GM21515 (cell line): ENCODE data around the gene CCL15.
"Not testable (repeated sequence)": the region's sequence is repeated elsewhere in the genome, so short reads cannot be mapped to it uniquely, and the experiment has no call there.

ENCODE experiments used
- ATAC-seq: cut with Tn5 transposase; IDR thresholded peaks from one replicate; pipeline ENCODE4 v1.9.1; 2021; ENCODE audit not compliant: unreplicated experiment

Gene CCL15

GRCh38 chr17:35995346-35995745 is 6.0 kb downstream of the CCL15 start:
- not testable (repeated sequence) for ATAC-seq

DNA sequence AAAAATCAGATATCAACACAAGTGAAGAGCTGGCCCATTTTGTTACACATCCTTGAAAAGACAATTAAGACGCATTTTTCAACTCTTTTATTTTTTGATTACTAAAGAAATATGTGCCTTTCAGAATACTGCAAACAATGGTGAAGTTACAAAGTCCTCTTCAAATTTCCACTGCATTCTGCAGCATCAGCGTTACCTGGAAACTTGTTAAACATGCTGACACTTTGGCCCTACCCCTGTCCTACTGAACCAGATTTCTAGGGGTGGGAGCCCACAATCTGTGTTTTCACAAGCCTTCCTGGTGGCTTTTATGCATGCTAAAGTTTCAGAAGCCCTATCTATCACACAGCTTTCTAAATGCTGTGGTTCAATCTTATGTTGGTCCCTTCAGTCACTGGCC is 10.3 kb downstream of the CCL15 start:
- ATAC-seq = no peak

DNA sequence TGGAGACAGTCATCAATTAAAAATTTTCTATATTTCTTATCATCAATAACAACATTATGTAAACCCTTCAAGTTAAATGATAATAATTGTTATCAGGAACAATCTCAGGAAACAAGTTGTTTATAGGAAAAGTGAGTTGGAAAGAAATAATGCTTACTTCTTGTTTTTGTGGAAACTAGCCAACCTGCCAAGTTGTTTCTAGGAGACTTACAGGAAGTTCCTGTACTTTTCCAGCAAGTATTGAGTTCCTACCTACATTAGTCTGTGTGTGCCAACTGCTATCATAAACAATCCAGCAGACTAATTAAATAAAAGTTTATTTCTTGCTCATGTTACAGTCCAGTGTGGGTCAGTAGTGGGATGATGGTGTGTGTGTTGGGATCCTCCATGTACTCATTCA is 13.2 kb downstream of the CCL15 start:
- no peak for ATAC-seq

DNA sequence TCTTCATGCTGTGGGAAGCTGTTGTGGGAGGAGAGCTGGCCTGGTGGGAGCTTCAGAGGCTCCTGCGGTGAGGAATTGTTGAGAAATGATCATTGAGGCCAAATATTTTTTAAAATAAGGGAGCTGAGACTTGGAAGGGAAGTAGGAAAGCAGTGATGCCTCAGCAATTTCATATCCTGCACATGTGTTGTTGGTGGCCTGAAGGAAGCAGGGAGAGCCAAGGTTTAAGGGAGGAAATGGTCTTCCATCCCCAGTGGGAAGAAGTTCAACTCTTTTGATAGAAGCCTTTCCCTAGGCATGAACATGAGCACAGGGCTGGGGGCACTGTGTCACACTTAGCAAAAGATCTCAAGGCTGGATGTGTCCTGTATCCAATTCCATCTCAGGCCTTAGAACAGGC is 14.7 kb downstream of the CCL15 start, which contains the start of gene CCL14:
Gene CCL14, minus strand, starts transcription at position 87 of the 400 bp plus-strand sequence. Its CDS starts 80 bp downstream, at position 7.
- ATAC-seq = no peak

- no peak for ATAC-seq
Measured at GRCh38 chr17:35984140-35984539, 17.2 kb downstream of the CCL15 start.

- ATAC-seq = no peak
Measured at GRCh38 chr17:35982409-35983191, 18.8 kb downstream of the CCL15 start.

GRCh38 chr17:35981908-35982330 is 19.4 kb downstream of the CCL15 start:
- ATAC-seq = no peak

- no peak for ATAC-seq
Measured at GRCh38 chr17:35981246-35981645, 20.1 kb downstream of the CCL15 start, which contains the start of gene CCL16. Gene CCL16, minus strand, starts transcription at chr17:35981497. Its CDS starts 77 bp downstream, at chr17:35981420.

DNA sequence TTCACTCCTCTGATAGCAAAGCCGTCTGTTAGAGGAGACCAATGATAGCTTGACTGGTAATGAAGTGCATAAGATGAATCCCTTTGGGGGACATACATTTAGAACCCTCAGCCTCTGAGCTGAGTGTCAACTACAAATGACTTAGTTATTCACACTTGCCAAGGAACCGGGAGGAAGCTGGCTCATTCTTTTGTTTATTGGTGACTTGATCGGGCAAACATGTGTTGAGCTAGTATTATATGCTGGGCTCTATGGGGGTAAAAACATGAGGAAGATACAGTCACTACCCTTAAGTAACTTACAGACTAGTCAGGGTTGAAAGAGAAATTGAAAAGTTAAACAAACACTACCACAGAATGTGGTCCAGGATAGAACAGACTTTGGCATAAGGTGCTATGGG is 23.0 kb downstream of the CCL15 start:
- ATAC-seq = no peak

GRCh38 chr17:35977509-35977908 is 23.8 kb downstream of the CCL15 start:
- no peak for ATAC-seq

DNA sequence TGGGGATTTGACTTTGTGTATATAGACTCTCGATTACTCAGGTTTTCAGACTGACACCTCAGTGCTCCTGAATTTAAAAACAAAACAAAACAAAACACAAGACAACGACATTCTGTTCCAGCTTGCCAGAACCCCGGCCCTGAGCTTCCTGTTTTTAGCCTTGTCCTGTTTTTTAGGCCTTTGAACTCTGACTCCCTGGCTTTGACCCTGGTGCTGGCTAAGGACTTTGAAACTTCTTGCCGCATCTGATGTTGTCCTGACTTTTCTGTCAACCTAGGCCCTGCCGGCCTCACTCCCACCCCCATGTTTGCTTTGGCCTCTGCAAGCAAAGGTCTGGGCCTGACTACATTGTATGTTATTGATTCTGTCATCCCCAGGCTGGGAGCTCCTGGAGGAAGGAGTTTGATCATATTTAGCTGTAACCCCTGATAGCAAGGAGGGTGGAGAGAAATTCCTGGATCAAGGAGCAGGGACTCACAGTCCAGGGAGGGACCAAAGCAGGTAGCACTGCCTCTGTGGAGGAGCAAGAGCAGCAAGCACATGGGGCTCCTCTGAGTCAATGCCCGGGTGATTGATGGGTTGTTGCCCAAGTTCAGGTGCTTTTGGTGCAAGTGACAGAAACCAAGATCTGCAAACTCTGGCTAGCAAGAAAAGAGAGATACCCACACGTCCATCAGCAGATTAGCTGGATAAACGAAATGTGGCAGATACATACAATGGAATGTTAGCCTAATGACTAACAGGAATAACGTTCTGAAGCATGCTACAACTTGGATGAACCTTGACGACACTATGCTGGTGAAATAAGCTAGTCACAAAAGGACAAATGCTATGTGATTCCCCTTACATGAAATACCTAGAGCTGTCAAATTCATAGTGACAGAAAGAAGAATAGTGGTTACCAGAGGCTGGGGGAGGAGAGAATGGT is 27.8 kb downstream of the CCL15 start:
- no peak for ATAC-seq

- no peak for ATAC-seq
Measured at GRCh38 chr17:35972945-35973332, 28.4 kb downstream of the CCL15 start.

DNA sequence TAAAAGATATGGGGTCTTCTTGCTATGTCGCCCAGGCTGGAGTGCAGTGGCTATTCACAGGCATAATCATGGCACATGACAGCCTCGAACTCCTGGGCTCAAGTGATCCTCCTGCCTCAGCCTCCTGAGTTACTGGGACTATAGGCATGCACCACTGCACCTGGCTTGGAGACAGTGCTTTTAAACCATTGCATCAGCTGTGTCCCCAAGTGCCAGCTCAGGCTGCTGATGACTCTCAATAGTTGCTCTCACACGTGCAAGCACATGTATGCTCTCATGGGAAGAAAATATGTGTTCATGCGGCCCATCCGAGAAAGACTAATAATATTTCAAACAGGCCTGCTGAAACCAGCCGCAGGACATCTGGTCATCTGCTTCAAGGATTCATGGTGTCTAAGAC is 28.8 kb downstream of the CCL15 start:
- ATAC-seq = no peak

DNA sequence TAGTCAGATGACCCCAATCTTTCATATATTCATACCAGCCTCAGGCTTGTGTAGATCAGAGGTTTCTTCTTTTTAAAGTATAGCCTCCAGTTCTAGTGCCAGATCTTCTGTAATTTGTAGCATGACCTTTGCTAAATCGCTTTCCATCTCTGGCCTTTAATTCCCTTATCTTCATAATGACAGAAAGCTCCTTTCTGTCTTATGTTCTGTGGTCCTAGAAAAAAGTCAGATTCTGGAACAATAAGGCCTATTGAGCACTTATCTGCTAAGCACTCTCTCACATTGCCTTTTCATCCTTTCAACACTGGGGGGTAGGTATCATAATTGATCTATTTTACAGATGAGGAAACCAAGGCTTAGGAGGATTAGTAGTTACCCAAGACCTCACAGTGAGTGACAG is 29.3 kb downstream of the CCL15 start:
- ATAC-seq = no peak

- no peak for ATAC-seq
Measured at GRCh38 chr17:35969558-35970380, 31.6 kb downstream of the CCL15 start.

GRCh38 chr17:35968520-35969054 is 32.8 kb downstream of the CCL15 start:
- no peak for ATAC-seq

- ATAC-seq = no peak
Measured at GRCh38 chr17:35965272-35965671, 36.1 kb downstream of the CCL15 start.

DNA sequence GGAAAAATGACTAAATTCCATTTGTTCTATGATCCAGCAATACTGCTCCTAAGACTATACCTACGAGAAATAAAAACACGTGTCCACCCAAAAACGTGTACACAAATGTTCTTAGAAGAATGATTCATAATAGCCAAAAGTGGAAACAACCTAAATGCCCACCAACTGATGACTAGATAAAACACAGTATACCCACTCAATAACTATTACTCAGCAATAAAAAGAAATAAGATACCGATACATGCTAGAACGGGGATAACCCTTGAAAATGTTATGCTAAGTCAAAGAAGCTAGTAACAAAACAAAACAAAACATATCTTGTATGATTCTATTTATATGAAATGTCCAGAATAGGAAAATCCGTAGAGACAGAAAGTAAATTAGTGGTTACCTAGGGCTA is 37.7 kb downstream of the CCL15 start:
- no peak for ATAC-seq

DNA sequence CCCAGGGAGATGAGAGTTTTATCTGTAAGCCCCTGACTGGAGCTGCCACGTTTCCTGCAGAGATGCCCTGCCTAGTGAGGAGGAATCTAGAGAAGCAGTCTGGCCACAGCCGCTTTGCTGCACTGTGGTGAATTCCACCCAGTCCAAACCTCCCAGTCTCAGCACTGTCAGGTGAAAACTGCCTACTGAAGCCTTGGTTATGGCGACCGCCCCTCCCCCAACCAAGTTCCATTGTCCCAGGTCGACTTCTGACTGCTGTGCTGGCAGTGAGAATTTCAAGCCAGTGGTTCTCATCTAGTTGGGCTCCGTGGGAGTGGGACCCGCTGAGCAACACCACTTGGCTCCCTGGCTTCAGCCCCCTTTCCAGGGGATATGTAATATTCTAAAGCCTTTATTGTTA is 47.6 kb downstream of the CCL15 start:
- no peak for ATAC-seq

GRCh38 chr17:35949401-35949800 is 52.0 kb downstream of the CCL15 start:
- no peak for ATAC-seq

GRCh38 chr17:35948092-35948491 is 53.3 kb downstream of the CCL15 start:
- ATAC-seq = no peak
